ENCODE data around the gene CFAP299. TPM values are rescaled to one million over a fixed set of nuclear protein-coding genes. Genes with fewer than 3 reads are reported as not detected.

Gene CFAP299
- total RNA-seq, 3 donors from 2014 or later = under 0.01 to 0.15 TPM; not detected in 1

- no peaks in the 10 kb centered on the region for H3K9me3 ChIP-seq
- no peak overlapping the region for H3K27ac ChIP-seq
- no peak overlapping the region for H3K4me3 ChIP-seq
These were observed 28.3 kb upstream of the CFAP299 start for GRCh38 chr4:80307183-80307735.

GRCh38 chr4:80307774-80308465 is 27.6 kb upstream of the CFAP299 start:
- peak overlapping the region in 1 of 3 donors; percentile 40 for H3K4me3 ChIP-seq
- intact Hi-C loops (cut with DNase I; ENCODE audit: low total_unique reads) = no loop called here
- no peaks in the 10 kb centered on the region for H3K9me3 ChIP-seq
- no peak for TF ChIP-seq POLR2AphosphoS5 (IDR thresholded peaks at IDR 0.05)
- no peak for TF ChIP-seq POLR2A (IDR thresholded peaks at IDR 0.05)
- TF ChIP-seq CTCF (IDR thresholded peaks at IDR 0.05) = no peak
- H3K36me3 ChIP-seq = no peaks in the 10 kb centered on the region
- no peak overlapping the region for H3K27ac ChIP-seq
- DNase-seq (ENCODE audit: low spot score in 2 of 2) = no peak
- no peaks in the 10 kb centered on the region for H3K27me3 ChIP-seq
- H3K4me1 ChIP-seq = no peaks in the 10 kb centered on the region

More at GRCh38 chr4:80307183-80307735, 28.3 kb upstream of the CFAP299 start:
- DNase-seq (ENCODE audit: low spot score in 2 of 2) = no peak
- H3K4me1 ChIP-seq = no peaks in the 10 kb centered on the region
- intact Hi-C loops (cut with DNase I; ENCODE audit: low total_unique reads) = no loop called here
- no peak for TF ChIP-seq CTCF (IDR thresholded peaks at IDR 0.05)
- no peak for TF ChIP-seq POLR2AphosphoS5 (IDR thresholded peaks at IDR 0.05)
- no peak for TF ChIP-seq POLR2A (IDR thresholded peaks at IDR 0.05)
- H3K36me3 ChIP-seq = no peaks in the 10 kb centered on the region
- no peaks in the 10 kb centered on the region for H3K27me3 ChIP-seq

- intact Hi-C loops (cut with DNase I; ENCODE audit: low total_unique reads) = no loop called here
- H3K4me3 ChIP-seq = no peak overlapping the region
- H3K27ac ChIP-seq = no peak overlapping the region
- no peaks in the 10 kb centered on the region for H3K9me3 ChIP-seq
- TF ChIP-seq CTCF (IDR thresholded peaks at IDR 0.05) (no peak), POLR2AphosphoS5 (IDR thresholded peaks at IDR 0.05) (no peak), POLR2A (IDR thresholded peaks at IDR 0.05) (no peak)
- no peaks in the 10 kb centered on the region for H3K4me1 ChIP-seq
- no peak for DNase-seq (ENCODE audit: low spot score in 2 of 2)
- H3K36me3 ChIP-seq = no peaks in the 10 kb centered on the region
- H3K27me3 ChIP-seq = no peaks in the 10 kb centered on the region
These were observed 27.1 kb upstream of the CFAP299 start for GRCh38 chr4:80308466-80308822.

- no peak for TF ChIP-seq POLR2AphosphoS5 (IDR thresholded peaks at IDR 0.05)
- no peak for TF ChIP-seq CTCF (IDR thresholded peaks at IDR 0.05)
- no peak for TF ChIP-seq POLR2A (IDR thresholded peaks at IDR 0.05)
- Histone ChIP-seq H3K4me1 (no peaks in the 10 kb centered on the region), H3K27ac (no peak overlapping the region), H3K36me3 (no peaks in the 10 kb centered on the region), H3K27me3 (no peaks in the 10 kb centered on the region), H3K9me3 (no peaks in the 10 kb centered on the region), H3K4me3 (no peak overlapping the region)
- intact Hi-C loops (cut with DNase I; ENCODE audit: low total_unique reads) = no loop called here
- DNase-seq (ENCODE audit: low spot score in 2 of 2) = no peak
These were observed 26.1 kb upstream of the CFAP299 start for GRCh38 chr4:80309294-80310004.

GRCh38 chr4:80311130-80311529 is 24.4 kb upstream of the CFAP299 start:
- no peak for DNase-seq (ENCODE audit: low spot score in 2 of 2)
- no peak overlapping the region for H3K27ac ChIP-seq
- no peaks in the 10 kb centered on the region for H3K4me1 ChIP-seq
- no peak for TF ChIP-seq CTCF (IDR thresholded peaks at IDR 0.05)
- TF ChIP-seq POLR2AphosphoS5 (IDR thresholded peaks at IDR 0.05) = no peak
- no peak for TF ChIP-seq POLR2A (IDR thresholded peaks at IDR 0.05)
- H3K4me3 ChIP-seq = no peak overlapping the region
- no peaks in the 10 kb centered on the region for H3K27me3 ChIP-seq
- intact Hi-C loops (cut with DNase I; ENCODE audit: low total_unique reads) = no loop called here
- no peaks in the 10 kb centered on the region for H3K36me3 ChIP-seq
- no peaks in the 10 kb centered on the region for H3K9me3 ChIP-seq
